Measurements from ENCODE around the gene EIF3J. TPM values are rescaled to one million over a fixed set of nuclear protein-coding genes. Genes with fewer than 3 reads are reported as not detected.

Gene EIF3J
- total RNA-seq, 1 donor from 2014 or later, result 82.1 TPM

GRCh38 chr15:44580105-44580504, 43.2 kb downstream of the EIF3J start:
- Mint-ChIP-seq H3K27me3 (ENCODE audit: unreplicated experiment) (no peaks in the 10 kb centered on the region), H3K4me3 (ENCODE audit: unreplicated experiment) (no peak overlapping the region), H3K36me3 (ENCODE audit: unreplicated experiment) (peaks cover 33% of the 10 kb centered on the region), H3K4me1 (ENCODE audit: unreplicated experiment) (no peaks in the 10 kb centered on the region), H3K27ac (ENCODE audit: unreplicated experiment) (no peak overlapping the region), H3K9me3 (ENCODE audit: unreplicated experiment) (no peaks in the 10 kb centered on the region)
- DNase-seq (ENCODE audit: extremely low spot score, unreplicated experiment), result no peak
- TF ChIP-seq, protein P1, sequence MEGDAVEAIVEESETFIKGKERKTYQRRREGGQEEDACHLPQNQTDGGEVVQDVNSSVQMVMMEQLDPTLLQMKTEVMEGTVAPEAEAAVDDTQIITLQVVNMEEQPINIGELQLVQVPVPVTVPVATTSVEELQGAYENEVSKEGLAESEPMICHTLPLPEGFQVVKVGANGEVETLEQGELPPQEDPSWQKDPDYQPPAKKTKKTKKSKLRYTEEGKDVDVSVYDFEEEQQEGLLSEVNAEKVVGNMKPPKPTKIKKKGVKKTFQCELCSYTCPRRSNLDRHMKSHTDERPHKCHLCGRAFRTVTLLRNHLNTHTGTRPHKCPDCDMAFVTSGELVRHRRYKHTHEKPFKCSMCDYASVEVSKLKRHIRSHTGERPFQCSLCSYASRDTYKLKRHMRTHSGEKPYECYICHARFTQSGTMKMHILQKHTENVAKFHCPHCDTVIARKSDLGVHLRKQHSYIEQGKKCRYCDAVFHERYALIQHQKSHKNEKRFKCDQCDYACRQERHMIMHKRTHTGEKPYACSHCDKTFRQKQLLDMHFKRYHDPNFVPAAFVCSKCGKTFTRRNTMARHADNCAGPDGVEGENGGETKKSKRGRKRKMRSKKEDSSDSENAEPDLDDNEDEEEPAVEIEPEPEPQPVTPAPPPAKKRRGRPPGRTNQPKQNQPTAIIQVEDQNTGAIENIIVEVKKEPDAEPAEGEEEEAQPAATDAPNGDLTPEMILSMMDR (IDR thresholded peaks at IDR 0.05), result no peak

GRCh38 chr15:44584162-44584749, 47.3 kb downstream of the EIF3J start:
- no peaks in the 10 kb centered on the region for H3K27me3 Mint-ChIP-seq (ENCODE audit: unreplicated experiment)
- peaks cover 52% of the 10 kb centered on the region for H3K36me3 Mint-ChIP-seq (ENCODE audit: unreplicated experiment)
- H3K4me3 Mint-ChIP-seq (ENCODE audit: unreplicated experiment), result no peak overlapping the region
- H3K4me1 Mint-ChIP-seq (ENCODE audit: unreplicated experiment), result no peaks in the 10 kb centered on the region
- TF ChIP-seq, protein P1 (IDR thresholded peaks at IDR 0.05), result peak; percentile 47
- H3K9me3 Mint-ChIP-seq (ENCODE audit: unreplicated experiment), result no peaks in the 10 kb centered on the region
- DNase-seq (ENCODE audit: extremely low spot score, unreplicated experiment), result no peak
- H3K27ac Mint-ChIP-seq (ENCODE audit: unreplicated experiment), result no peak overlapping the region

DNA sequence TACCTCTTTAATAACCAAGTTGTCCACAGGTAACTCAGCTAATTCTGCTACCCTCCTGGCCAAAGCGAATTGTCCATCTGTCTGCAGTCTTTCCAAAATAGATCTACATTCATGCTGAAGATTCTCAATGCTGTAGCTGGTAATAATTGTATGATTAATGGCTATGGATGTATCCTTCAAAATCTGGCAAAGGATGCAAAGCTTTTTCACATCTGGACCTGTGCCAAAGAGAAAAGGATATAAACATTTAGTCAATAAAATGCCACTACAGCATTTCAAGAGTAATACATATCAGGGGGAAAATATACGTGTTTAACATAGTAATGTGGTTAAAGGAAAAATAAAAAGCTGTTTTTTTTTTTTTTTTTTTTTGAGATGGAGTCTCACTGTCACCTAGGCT, 48.7 kb downstream of the EIF3J start:
- no peak for DNase-seq (ENCODE audit: extremely low spot score, unreplicated experiment)
- Mint-ChIP-seq H3K9me3 (ENCODE audit: unreplicated experiment) (no peaks in the 10 kb centered on the region), H3K27me3 (ENCODE audit: unreplicated experiment) (no peaks in the 10 kb centered on the region), H3K4me1 (ENCODE audit: unreplicated experiment) (no peaks in the 10 kb centered on the region), H3K4me3 (ENCODE audit: unreplicated experiment) (no peak overlapping the region), H3K36me3 (ENCODE audit: unreplicated experiment) (peaks cover 57% of the 10 kb centered on the region), H3K27ac (ENCODE audit: unreplicated experiment) (no peak overlapping the region)
- TF ChIP-seq, protein P1 (IDR thresholded peaks at IDR 0.05), result no peak

- H3K27me3 Mint-ChIP-seq (ENCODE audit: unreplicated experiment), result no peaks in the 10 kb centered on the region
- TF ChIP-seq, protein P1 (IDR thresholded peaks at IDR 0.05), result no peak
- H3K27ac Mint-ChIP-seq (ENCODE audit: unreplicated experiment), result no peak overlapping the region
- no peak for DNase-seq (ENCODE audit: extremely low spot score, unreplicated experiment)
- H3K36me3 Mint-ChIP-seq (ENCODE audit: unreplicated experiment), result peaks cover 47% of the 10 kb centered on the region
- H3K4me1 Mint-ChIP-seq (ENCODE audit: unreplicated experiment), result no peaks in the 10 kb centered on the region
- H3K4me3 Mint-ChIP-seq (ENCODE audit: unreplicated experiment), result no peak overlapping the region
- H3K9me3 Mint-ChIP-seq (ENCODE audit: unreplicated experiment), result no peaks in the 10 kb centered on the region
Measured at GRCh38 chr15:44588541-44588940, 51.6 kb downstream of the EIF3J start.

DNA sequence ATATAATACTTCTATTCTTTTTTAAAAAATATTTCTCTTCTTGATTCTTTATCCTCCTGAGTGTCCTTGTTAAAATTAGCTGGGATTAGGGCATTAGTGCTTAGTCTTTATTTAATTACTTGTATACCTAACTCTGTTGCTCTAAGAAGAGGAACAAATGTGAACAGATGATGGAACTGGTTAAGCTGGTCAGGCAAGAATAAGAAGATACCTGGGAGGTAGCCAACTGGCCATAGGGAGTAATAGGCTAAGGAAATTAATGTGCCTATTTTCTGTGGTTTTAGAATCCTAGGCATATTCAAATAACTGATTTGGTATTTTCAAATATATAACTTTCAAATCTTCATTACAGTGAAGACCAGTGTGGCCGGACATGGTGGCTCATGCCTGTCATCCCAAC, 54.4 kb downstream of the EIF3J start:
- no peaks in the 10 kb centered on the region for H3K4me1 Mint-ChIP-seq (ENCODE audit: unreplicated experiment)

More for the DNA sequence above, 54.4 kb downstream of the EIF3J start:
- TF ChIP-seq, protein P1 (IDR thresholded peaks at IDR 0.05), result no peak
- Mint-ChIP-seq H3K27ac (ENCODE audit: unreplicated experiment) (no peak overlapping the region), H3K27me3 (ENCODE audit: unreplicated experiment) (no peaks in the 10 kb centered on the region), H3K9me3 (ENCODE audit: unreplicated experiment) (no peaks in the 10 kb centered on the region), H3K4me3 (ENCODE audit: unreplicated experiment) (no peak overlapping the region), H3K36me3 (ENCODE audit: unreplicated experiment) (peaks cover 47% of the 10 kb centered on the region)
- no peak for DNase-seq (ENCODE audit: extremely low spot score, unreplicated experiment)

Measured in osteocyte (in vitro differentiated cells).